ENCODE data around the gene VPS13D.
"Not testable (repeated sequence)": the region's sequence is repeated elsewhere in the genome, so short reads cannot be mapped to it uniquely, and the experiment has no call there.

The VPS13D gene

GRCh38 chr1:12501661-12502060, 271.8 kb downstream of the VPS13D start:
- no peak for DNase-seq

GRCh38 chr1:12502336-12503109, 272.7 kb downstream of the VPS13D start:
- no peak for DNase-seq

- no peak for DNase-seq
Measured at GRCh38 chr1:12503709-12504108, 273.9 kb downstream of the VPS13D start.

GRCh38 chr1:12504601-12505000, 274.8 kb downstream of the VPS13D start:
- DNase-seq: no peak

GRCh38 chr1:12505231-12505630, 275.4 kb downstream of the VPS13D start:
- DNase-seq: no peak

DNA sequence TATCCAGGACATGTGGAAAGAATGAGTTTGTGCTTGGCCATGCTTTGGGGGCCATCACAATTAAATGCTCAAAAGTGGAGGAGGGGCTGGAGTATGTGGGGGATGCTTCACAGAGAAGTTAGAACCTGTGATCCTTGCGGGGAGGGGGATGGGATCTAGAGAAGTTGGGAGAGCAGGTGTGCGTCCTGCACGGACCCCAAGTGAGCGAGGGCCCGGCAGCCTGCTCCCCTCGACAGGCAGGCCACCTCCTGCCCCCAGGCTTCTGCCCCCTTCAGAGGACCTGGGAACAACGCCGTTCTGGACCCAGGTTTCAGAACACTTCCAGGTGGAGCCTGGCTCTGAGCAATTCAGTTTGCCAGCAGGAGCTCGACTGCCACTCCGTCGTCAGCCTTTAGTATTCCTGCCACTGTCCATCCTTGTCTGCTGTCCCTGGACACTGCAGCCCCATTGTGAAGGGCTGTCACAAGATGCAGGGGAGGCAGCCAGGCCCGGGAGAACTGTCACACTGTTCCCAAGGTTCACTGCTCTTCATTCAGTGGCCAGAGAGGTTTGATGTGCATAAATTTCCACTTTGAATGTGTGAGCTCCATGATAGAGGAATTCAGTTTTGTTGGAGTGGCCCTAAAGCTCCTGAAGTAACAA, 275.9 kb downstream of the VPS13D start:
- DNase-seq: no peak

DNA sequence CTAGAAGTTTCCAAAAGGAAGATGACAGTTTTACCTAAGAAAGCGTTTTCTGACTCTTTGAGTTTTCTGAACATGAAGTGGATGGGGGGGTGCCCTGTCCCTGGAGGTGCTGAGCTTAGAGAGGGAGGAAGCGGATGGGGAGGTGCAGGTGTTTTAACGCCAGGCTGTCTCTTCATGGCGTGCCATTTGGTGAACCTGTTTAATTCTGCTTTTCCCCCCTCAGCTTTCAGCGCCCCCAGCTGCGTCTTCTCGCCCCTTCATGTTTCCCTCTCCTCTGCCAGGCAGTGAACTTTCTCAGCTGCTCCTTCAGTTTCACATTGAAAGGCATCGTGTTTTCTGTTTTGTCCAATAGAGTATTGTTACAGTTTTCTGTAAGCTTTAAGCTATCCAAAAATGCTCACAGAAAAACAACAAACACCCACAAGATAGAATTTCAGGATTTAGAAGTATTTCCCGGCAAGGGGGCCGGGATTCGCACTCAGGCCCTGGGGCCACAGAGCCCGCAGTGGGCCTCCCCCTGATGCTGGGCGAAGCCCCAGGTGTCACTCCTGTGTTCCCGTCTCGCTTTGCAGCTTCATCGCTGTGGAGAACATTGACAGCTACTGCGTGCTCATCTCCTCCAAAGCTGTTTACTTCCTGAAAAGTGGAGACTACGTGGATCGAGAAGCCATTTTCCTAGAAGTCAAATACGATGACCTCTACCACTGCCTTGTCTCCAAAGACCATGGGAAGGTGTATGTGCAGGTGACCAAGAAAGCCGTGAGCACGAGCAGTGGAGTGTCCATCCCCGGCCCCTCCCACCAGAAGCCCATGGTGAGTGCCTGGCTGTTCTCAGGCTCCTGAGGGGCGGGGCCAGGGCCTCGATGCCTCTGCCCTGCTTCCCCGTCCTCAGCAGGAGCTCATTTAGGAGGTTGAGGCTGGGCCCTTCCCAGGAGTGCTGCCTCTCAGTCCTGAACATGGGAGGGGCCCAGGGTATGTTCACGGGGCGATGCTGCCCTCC, 276.8 kb downstream of the VPS13D start:
- no peak for DNase-seq

- DNase-seq: no peak
Measured at GRCh38 chr1:12507631-12508030, 277.8 kb downstream of the VPS13D start.

DNA sequence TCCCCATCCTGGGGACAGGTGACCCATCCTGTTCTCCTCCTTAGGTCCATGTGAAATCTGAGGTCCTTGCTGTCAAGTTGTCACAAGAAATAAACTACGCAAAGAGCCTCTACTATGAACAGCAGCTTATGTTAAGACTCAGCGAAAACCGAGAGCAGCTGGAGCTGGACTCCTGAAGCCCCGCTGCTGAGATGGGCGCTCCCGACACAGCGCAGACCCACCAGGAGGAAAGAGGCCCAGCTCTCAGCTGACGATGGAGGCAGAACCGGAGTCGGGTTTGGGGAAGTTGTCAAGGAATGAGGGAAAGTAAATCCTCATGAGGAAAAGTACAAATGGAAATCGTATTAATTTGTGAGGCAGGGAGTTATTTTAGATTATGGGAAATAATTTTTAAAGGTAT, 279.0 kb downstream of the VPS13D start:
- no peak for DNase-seq

GRCh38 chr1:12511128-12511484, 281.3 kb downstream of the VPS13D start:
- no peak for DNase-seq

DNA sequence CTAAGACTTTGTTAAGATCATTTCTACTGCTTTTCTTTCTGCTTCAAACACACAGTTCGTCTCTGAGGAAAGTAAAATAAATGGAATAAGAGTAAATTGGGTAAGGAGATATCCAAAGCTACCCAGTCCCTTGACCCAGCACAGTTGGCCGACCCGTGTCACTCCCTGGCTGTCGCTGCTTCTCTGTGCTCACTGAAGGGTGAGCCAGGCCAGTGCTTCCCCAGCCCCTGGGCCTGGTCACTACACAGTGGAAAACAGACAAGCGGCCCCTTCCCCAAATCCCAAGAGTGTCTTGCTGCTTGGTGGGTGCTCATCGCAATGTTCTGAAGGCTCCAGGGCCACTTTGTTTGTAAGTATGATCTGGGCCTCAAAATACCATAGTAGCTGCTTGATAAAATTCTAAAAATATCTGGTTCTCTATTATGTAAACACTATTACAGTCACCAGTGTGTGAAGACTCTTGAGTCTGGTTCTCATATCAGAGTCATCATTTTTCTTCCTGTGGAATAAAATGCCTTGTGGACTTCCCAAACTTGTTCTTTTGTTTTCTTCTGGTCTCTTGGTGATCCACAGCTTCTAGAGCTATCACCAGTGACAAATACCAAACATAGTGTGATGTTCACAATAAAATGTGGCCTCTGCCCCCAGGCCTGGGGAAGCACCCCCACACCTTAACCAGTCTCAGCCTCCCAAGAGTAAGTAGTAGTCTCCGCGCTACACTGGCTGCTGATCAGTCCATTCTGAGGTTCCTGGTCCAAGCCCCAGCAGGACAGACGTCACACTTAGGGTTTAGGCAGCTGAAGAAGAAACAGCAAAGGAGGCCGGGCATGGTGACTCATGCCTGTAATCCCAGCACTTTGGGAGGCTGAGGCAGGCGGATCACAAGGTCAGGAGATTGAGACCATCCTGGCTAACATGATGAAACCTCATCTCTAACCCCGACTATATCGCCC, 282.0 kb downstream of the VPS13D start:
- DNase-seq: no peak

GRCh38 chr1:12513181-12513580, 283.4 kb downstream of the VPS13D start:
- no peak for DNase-seq

DNA sequence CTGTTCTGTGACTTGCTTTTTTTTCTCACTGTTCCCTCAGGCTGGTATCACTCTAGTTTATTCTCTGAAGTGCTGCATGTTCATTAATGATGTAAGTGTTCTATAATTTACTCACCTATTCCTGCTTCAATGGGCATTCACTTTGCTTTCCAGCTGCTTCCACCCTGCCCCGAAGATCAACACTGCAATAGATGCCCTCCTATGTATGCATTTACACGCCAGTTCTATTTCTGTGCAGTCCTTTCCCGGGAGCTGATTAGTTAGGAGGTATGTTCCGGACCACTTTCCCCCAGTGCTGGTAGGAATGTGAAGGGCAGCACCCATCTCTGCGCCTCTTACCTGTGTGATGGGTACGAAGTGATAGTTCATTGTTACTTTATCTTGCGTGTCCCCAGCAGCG, 284.8 kb downstream of the VPS13D start:
- DNase-seq: no peak

GRCh38 chr1:12515234-12515633, 285.4 kb downstream of the VPS13D start:
- DNase-seq: no peak

- no peak for DNase-seq
Measured at GRCh38 chr1:12516741-12517140, 286.9 kb downstream of the VPS13D start.

GRCh38 chr1:12518931-12519692, 289.3 kb downstream of the VPS13D start:
- no peak for DNase-seq

GRCh38 chr1:12519693-12520364, 290.0 kb downstream of the VPS13D start:
- DNase-seq: no peak

DNA sequence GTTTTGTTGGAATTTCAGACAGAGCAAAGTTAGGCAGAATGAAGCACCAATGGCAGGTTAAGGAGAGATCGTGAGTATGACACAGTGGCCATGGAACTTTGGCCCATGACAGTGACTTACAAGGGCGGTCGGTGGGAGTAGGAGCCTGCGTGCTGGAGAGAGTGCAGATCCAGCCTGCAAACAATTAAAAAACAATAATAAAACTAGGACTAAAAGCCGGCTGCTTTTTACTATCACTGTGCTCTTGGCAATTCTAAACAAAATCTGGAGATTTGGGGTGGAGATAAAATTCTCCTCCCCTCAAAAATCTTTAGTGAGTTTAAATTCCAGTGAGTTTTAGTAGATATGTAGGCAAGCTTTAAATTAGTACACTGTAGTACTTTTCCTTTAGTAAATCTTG, 291.3 kb downstream of the VPS13D start:
- no peak for DNase-seq

DNA sequence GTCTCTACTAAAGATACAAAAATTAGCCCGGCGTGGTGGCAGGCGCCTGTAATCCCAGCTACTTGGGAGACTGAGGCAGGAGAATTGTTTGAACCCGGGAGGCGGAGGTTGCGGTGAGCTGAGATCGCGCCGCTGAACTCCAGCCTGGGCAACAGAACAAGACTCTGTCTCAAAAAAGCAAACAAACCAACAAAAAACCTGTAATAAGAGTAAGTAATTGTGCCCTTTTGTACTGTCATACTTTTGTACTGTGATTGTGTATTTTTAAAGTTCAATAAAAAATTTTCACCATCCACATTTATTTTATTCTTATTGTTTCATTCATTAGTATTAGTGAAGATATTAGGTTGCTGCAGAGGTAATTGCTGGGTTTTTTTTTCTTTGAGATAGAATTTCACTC, 292.9 kb downstream of the VPS13D start:
- not testable (repeated sequence) for DNase-seq

DNA sequence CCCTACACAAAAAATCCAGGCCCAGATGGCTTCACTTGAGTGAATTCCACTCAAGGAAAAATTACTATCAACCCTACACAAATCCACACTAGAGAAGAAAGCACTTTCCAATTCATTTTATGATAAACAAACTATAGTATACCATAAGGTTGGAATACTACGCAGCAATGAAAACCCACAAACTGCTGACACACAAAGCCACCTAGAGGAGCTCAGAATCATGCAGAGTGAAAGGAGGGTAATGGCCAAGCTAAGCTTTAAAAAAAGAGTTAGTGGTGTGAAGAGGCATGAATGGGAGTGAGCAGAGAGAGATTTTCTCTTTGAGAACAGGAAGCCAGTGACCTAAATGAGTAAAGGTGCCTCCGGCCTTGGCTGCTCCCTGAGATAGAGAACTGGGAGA, 294.4 kb downstream of the VPS13D start:
- DNase-seq: no peak

All from CD4-positive, alpha-beta T cell treated with Interleukin-17A for 1 hour (primary cell).